Stimulated activated CD8-positive, alpha-beta memory T cell treated with anti-CD3 and anti-CD28 coated beads, Interleukin-4, amount 100 ng/mL, for 1 hour (primary cell): Measurements from ENCODE around the gene SCAMP5.

Experiments used
- DNase-seq, 2 donors: peaks; one replicate each; pipeline ENCODE4 v3.0.0-alpha.2; 2020; ENCODE audit warnings: low read depth in 2 of 2, low spot score in 1 of 2

SCAMP5 gene

DNA sequence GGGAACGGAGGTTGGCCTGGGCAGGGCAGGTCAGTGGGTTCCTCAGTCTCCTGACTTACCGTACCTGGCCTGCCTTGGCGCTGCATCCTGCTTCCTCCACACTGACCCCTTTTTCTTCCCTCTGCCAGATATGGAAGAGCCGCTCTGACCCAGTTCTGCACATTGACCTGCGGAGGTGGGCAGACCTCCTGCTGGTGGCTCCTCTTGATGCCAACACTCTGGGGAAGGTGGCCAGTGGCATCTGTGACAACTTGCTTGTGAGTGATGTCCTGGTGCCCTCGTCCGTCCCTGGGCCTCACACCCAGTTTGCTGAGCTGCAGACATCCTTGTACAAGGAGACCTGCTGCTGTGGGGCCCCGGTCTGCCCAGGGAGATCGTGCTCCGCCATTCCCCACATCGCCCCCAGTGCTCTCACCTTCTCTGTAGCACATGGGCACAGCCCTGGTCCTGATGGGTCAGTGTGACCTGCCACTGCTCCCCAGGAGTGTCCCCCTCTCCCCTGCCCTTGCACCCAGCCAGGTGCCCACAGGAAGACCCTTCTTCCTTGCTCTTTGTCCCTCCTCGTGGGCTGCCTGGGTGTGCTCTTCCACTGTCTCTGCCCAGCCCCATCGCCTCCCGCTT, 49.0 kb downstream of the SCAMP5 start:
- DNase-seq = no peak

DNA sequence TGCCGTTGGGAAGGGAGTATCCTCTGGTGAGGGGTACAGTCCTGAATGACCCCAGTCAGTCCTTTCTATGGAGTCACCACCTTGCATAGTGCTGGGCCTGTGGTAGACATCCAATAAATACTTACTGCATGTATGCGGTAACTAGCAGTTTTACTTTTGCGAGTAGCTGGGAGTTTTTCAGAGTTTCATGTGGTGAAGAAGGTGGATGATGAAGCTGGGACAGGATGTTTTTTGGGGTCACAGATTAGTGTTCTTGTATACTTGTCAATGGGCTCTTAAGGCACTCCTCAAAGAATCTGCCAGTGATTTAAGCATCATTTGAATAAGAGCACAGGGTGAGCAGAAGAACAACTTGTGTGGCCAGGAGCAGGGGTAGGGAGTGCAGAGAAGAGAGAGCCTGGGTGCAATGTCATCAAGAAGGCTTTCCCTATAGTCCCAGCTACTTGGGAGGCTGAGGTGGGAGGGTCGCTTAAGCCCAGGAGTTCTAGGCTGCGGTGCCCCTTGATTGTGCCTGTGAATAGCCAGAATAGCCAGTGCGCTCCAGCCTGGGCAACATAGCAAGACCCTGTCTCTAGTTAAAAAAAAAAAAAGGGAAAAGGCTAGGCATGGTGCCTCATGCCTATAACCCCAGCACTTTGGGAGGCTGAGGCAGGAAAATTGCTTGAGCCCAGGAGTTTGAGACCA, 50.1 kb downstream of the SCAMP5 start:
- DNase-seq = no peak

DNA sequence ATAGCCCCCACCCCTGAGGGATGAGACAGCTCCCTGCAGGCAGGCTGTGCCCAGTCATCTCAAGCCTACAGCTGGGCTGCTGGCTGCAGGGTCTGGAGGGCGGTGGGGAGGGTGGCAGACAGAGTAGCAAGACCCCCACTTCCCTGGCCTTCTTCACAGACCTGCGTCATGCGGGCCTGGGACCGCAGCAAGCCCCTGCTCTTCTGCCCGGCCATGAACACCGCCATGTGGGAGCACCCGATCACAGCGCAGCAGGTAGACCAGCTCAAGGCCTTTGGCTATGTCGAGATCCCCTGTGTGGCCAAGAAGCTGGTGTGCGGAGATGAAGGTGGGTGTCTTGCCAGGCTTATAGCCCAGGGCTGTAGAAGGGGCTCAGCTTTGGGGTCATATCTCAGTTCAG, 53.0 kb downstream of the SCAMP5 start:
- no peak for DNase-seq

DNA sequence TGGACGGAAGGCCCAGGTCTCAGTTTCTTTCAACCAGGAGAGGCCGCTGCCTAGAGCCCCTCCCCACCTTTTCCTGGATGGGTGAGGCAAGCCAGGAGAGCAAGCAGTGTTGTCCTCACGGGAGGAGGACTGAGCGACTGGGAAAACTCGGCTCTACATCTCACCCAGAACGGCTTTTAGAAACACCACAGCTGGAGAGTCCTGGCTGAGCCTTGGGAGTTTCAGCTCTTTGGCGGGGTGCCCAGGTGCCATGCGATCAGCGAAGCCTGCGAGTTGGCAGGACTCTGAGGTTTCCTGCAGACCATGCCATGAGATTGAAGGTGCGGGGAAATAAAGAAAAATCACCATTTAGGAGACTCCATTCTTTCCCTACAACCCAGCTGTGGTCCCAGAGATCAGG, 54.0 kb downstream of the SCAMP5 start:
- DNase-seq = no peak

DNA sequence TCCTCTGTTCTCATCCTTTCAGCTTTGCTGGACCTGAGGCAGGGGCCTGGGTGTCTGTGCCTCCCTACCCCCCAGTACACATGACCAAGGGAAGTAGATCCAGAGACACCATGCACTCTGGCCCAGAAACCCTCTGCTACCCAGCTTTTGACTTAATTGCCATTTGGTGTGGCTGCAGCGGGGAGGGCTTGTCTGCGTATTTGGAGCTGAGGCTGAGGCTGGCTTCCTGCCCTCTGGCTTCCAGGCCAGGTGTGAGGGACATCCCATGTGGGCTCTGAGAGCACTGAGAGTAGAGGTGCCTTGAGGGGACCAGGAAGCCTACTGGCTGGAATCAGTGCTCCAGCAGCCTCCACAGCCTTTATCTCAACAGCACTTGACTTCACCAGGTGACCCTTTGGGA, 54.9 kb downstream of the SCAMP5 start:
- no peak for DNase-seq

DNA sequence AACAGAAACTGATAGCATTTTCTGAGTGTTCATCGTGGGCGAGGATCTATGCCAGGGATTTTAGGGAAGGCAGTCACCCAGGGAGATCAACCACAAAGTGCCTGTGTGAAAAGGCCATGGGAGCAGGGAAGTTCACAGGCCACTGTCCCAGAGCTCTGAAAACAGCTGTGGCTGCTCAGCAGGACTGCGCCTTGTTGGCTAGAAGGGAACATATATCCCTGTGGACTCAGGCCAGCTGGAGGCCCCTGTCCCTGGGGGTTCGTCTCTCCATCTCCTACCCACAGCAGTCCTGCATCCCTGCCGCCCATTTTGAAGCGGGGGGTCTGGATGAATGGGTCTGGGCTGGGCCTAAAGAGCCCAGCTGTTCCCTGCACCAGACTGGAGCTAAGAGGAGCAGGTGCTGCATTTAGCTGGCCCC, 55.8 kb downstream of the SCAMP5 start:
- no peak for DNase-seq

DNA sequence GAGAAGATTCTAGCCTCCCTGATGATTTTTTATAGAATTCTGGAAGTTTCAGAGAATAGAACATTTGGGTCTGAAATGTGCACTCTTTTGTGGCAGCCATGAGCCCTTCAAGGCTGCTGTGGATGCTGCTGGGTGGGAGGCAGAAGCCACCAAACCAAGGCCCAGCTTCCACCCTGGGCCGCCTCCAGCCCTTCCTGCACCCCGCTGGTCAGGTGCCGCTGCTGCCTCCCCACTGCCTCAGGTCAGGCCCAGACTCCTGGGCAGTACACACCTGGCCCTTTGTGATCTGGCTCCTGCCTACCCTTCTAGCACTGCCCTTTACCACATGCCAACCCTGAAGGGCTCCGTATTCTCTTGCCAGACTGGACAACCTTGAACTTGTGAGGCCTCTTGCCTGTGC, 56.3 kb downstream of the SCAMP5 start:
- DNase-seq = no peak

DNA sequence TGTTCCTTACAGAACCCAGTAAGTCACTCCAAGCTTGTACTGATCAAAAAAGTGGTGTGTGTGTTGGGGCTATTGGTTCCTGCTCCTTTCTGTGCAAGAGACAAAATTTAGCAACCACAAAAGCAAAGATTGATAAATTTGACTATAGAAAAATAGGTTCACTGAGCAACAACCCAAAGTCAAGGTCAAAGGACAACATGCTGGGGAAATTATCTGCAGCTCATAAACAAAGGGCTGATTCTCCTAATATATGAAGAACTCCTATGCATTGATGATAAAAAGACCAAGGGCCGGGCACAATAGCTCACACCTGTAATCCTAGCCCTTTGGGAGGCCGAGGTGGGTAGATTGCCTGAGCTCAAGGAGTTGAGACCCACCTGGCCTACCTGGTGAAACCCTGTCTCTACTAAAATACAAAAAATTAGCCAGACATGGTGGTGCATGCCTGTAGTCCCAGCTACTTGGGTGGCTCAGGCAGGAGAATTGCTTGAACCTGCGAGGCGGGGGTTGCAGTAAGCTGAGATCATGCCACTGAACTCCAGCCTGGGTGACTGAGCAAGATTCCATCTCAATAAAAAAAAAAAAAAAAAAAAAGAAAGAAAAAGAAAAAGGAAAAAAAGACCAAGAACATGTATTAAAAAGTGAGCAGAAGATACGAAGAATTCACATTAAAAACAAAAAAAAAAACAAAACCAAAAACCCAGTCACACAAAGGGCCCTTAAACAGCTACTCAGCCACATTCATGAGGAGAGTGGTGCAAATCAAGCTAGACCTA, 57.8 kb downstream of the SCAMP5 start:
- DNase-seq = no peak

DNA sequence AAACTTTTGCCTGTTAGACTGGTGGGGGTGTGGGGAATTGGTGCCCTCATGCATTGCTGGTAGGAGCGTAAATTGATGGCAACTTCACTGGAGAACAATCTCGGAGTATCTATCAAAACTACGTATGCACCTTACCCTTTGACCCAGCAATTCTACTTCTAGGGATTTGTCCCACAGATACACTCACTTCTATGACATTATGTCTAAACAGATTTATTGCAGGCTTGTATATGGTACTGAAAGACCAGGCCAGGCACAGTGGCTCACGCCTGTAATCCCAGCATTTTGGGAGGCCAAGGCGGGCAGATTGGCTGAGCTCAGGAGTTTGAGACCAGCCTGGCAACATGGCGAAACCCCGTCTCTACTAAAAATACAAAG, 58.4 kb downstream of the SCAMP5 start:
- no peak for DNase-seq

DNA sequence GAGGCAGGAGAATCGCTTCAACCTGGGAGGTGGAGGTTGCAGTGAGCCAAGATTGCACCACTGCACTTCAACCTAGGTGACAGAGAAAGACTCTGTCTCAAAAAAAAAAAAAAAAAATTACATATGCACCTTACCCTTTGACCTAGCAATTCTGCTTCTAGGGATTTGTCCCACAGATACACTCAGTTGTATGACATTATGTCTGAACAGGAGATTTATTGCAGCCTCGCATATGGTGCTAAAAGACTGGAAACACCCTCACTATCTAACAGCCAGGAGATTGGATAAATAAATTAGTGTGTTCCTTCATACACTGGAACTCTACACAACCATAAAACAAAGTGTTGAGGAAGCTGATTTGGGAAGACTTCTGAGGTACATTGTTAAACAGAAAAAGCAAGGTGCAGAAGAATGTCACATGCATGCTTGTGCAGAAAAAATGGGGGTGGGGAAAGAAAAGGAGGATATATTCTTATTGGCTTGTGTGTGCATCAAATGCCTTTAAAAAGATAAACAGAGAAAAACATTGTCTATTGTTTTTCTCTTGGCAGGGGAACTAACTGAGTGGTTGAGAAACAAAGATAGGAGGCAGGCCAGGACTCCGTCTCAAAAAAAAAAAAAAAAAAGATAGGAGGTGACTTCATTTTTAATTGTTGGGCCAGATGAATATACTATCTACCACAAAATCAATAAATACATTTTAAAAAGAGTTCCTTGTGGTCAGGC, 59.0 kb downstream of the SCAMP5 start:
- no peak for DNase-seq

DNA sequence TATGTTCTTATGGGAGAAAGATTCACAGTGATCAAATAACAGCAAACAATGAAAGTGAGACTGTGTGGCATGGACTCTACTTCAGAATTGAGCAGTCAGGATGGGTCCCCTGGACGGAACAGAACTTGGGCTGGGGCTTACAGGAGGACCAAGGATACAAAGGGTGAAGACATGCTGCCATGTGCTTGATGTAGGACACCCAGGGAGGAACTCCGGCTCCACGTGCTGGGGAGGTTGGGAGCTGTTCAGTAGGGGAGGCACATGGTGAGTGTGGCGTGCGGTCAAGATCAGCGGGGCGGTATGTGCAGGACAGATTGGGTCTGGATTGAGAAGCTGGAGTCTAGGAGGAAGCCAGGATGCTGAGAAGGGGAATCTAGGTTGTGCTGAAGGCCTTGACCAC, 60.7 kb downstream of the SCAMP5 start:
- DNase-seq = no peak

DNA sequence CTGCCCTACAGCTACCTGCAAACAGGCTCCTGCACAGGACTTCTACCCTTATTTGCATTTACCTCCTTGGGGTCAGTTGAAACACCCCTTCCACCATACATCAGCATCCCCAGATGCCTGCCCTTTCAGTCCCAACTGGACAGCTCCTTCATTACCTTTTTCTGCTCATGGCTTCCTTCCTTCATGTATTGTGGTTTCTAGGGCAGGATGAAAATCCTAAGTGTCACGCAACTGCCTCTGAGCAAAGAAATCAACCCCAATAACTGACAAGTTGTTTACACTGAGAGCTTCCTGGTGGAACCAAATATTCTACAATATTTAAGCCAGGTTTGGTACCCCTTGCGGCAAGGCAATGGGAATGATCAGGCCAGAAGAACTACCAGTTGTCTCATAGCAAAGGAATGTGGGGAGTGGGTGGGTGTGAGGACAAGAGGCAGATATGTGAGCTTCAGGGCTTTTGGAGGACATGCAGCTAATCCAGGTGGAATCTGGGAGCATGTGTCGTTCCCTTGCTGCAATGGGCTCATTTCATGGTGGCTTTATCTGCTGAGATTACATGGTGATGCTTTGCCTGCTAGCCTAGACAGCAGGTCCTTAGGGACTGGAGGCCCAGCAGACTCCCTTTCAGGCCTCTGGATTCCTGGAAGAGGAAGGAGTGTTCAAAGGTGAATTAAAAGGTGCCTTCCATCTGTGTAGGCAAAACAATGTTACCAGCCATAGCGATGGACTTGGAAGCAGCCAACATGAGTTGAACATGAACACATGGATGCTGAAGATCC, 63.0 kb downstream of the SCAMP5 start:
- DNase-seq = no peak

DNA sequence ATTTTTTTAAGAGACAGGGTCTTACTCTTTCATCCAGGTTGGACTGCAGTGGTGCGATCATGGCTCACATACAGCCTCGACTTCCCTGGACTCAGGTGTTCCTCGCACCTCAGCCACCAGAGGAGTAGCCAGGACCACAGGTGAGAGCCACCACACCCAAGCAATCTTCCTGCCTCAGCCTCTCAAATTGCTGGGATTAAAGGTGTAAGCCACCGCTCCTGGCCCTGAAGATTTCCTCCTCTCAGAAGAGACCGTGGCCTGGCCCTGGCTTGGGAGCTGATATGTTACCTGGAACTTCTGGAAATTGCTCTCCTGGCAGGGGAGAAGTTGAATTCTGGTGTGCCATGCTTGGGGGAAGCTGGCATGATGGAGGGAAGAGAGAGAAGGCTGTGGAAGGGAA, 64.2 kb downstream of the SCAMP5 start:
- DNase-seq = no peak

DNA sequence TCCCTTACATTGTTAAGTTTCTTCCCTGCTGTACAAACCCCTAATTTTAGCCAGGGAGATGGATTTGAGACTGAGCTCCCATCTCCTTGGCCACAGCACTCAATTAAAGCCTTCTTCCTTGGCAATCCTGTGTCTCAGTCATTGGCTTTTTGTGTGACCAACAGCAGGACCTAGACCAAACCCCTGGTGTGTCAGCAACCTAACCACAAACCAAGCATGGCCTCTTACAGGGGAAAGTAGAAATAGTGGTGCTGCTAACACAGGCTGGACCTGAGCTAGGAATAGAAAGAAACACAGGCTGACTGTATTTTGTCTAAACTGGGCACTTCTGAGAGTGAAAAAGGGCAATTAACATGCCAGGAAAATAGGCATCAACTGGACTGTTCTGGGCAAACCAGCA, 65.9 kb downstream of the SCAMP5 start:
- DNase-seq = no peak

DNA sequence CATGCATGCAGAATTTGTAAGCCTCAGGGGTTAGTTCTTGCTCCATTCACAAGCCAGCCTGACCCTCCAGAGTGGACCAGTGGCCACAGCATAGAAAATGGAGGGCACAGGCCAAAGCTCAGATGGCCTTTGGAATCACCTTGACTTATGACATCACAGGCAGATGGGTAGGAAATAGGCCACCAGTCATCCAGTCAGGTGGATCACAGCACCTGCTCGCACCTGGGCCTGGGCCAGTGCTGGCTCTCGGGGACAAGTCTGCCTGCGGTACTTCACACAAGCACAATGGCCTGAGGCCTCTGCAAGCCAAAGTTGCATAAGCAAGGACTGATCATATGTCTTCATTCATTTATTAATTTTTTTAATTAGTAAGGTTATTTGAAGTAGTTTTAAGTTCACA, 67.3 kb downstream of the SCAMP5 start:
- no peak for DNase-seq

DNA sequence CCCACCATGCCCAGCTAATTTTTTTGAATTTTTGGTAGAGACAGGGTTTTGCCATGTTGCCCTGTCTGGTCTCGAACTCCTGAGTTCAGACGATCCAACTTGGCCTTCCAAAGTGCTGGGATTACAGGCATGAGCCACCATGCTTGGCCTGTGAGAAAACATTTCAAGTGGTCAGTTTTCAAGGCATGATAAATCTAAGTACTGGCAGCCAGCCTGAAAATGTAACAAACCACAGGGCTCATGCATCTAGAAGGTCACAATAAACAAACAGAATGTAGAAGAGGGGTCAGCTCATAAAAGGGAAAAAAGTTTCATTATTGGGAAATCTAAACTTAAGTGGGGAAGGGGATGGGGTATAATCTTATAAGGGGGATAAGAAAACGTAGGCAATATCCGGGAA, 68.0 kb downstream of the SCAMP5 start:
- no peak for DNase-seq

DNA sequence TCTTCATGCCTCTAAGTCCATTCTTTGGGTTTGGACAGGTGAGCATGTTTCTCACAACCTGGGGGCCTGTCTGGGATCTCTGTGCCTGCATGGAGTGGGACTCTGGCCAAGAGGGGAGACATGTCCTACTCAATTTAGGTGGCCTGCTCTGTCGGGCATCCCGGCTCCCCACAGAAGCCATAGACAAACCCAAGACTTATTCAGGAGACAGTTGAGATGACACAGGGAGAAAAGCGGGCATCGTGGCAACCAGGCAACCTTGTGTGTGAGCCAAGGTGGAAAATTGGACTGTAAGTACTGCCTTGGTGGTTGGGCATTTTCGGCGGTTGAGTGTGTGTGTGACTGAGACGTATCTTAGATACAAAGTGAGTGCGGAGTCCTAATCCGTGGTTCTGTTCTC, 68.5 kb downstream of the SCAMP5 start:
- no peak for DNase-seq

DNA sequence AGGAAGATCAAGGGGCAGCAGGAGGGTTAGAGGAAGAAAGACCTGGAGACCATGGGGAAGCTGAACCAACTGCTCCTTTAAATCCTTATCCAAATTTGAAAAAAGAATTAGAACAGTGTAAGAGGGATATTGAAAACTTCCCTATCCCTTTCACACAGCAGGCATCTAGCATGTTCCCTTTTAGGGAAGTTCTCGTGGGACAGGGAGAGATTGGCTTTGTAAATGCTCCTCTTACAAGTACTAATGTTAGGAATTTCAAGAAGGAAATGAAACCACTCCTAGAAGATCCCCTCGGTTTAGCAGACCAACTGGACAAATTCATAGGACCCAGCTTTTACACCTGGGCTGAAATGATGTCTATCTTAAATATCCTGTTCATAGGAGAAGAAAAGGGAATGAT, 69.5 kb downstream of the SCAMP5 start:
- no peak for DNase-seq

DNA sequence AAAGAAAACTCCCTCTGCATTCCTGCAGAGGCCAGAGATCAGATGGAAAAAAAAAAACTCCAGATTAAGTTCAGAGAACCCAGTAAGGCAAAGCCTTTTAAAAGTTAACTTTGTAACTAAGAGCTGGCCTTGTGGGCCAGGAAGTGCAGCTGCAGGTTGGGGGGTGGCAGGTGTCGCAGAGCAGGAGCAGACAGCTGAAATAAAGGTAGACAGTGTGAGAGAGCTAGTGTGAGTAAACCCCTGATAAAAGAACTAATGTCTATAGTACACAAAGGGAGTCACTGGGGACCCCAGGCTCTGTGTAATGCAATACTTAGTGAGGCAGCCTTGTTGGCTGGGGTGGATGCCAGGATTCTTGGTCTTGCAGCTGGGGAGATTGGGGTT, 70.1 kb downstream of the SCAMP5 start:
- no peak for DNase-seq

DNA sequence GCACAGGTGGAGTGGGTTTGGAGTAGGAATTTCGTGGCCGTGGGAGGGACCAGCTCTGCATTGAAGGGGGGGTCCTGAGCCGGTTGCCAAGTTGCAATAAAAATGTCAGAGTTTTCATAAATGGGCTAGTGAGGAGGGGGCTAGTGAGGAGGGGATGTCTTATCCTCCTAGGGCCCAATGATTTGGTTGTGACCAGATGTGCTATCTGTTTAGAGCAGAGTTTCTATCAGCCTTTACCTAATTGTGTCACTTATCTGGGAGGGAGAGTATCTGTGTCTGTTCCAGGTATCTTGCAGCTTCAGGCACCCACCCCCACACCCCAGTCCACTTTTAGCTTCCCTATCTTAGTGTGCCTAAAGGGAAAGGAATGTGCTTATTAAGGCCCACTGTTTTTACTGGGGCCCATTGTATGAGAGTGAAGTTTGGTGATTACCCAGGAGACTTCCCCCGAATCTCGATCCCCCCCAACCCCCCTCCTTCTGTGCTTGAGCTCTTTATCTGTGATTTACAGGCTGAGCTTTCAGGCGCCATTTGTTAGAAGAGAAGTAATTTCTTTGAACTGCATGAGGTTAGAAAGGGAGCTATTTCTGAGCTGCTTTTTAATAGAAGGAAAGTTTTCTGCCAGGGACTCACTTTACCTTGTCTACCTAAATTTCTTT, 70.6 kb downstream of the SCAMP5 start:
- no peak for DNase-seq
